C4-2B (cell line): ENCODE measurements around the gene COL8A2.

Source experiments
- H3K27ac ChIP-seq: fragments of 450-650 bp; 2 replicates; pipeline ENCODE4 v1.5.1; 2017
- ZFX ChIP-seq: fragments of 450-650 bp; IDR thresholded peaks from 2 replicates; pipeline ENCODE4 v1.6.1; 2017
- TF ChIP-seq, protein P1 (sequence below): fragments of 450-650 bp; conservative IDR thresholded peaks from 2 replicates; pipeline ENCODE4 v1.5.1; 2017; ENCODE audit warnings: mild to moderate bottlenecking

COL8A2 gene

DNA sequence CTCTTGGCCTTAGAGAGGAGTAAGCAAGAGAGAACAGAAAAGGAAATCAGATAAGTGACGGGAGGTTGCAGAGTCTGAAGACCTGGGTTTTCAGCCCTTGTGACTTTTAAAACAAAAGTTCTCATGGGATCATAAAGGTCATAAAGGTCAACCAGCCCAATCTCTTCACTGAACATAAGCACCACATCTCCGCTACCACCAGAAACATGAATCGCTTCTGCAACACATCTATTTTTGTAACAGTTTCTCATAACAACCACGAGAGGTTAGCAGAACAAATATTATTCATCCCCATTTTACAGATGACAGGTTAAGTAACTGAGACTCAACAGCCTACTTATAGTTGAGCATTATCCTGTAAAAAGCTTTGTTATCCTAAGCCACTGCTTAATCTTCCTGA is 18.4 kb upstream of the COL8A2 start:
- TF ChIP-seq, protein P1, sequence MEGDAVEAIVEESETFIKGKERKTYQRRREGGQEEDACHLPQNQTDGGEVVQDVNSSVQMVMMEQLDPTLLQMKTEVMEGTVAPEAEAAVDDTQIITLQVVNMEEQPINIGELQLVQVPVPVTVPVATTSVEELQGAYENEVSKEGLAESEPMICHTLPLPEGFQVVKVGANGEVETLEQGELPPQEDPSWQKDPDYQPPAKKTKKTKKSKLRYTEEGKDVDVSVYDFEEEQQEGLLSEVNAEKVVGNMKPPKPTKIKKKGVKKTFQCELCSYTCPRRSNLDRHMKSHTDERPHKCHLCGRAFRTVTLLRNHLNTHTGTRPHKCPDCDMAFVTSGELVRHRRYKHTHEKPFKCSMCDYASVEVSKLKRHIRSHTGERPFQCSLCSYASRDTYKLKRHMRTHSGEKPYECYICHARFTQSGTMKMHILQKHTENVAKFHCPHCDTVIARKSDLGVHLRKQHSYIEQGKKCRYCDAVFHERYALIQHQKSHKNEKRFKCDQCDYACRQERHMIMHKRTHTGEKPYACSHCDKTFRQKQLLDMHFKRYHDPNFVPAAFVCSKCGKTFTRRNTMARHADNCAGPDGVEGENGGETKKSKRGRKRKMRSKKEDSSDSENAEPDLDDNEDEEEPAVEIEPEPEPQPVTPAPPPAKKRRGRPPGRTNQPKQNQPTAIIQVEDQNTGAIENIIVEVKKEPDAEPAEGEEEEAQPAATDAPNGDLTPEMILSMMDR: no peak
- TF ChIP-seq ZFX: no peak
- H3K27ac ChIP-seq: no peak overlapping the region

DNA sequence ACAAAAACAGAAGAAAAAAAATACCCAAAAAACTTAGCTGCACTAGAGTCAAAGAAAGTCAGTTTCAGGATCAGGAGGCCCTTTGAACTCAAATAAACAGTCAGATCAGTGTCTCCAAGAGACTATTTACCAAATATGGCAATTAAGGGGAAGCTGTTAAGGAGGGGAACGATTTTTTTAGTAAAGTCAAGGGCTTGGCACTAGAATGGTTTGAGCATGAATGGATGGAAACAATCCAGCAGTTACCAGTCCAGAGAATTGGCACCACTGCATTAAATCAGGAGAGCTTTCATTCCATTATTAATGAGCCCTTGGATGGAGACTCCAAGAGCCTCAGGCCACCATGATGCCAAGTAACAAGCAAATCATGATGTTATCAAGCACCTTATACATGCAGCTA is 17.1 kb upstream of the COL8A2 start:
- no peak overlapping the region for H3K27ac ChIP-seq

DNA sequence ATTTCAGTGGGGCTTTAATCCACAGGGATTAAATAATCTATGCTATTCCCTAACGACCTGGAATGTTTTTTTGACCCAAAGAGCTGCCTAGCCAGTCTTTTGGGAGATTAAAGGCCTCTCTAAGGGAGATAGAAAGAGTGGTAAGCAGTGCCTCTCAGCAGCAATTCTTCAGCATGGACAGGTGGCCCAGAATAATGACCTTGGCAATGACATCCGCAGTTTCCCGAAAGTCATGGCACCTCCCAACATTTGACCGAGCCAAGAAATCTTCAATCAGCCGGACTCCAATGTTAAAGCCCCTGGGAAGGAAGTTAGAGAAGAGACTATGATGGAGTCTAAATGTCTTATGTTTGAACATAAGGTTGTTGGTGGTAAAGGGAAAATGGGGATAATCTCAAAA is 14.5 kb upstream of the COL8A2 start:
- no peak overlapping the region for H3K27ac ChIP-seq
- no peak for TF ChIP-seq ZFX
- TF ChIP-seq, protein P1: no peak

More for the DNA sequence above, 17.1 kb upstream of the COL8A2 start:
- no peak for TF ChIP-seq ZFX
- TF ChIP-seq, protein P1: no peak

DNA sequence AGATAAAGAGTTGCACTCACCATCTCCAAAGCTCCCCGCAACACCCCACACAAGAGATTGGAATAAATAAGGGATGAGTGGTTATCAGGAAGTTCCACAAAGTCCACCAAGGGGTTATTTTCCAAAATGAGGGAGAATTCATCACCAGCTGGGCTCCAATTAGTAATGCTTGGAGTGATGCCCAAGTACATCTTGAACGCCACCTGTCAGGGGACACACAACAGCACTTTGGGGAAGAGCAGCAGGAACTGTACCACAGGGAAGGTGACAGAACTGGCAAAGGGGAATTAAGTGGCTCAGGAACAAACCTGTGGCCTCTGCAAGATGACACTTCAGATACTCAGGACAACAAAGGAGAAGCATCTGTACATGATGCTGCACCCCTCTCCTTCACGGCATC is 12.8 kb upstream of the COL8A2 start:
- TF ChIP-seq, protein P1: no peak
- no peak for TF ChIP-seq ZFX
- H3K27ac ChIP-seq: no peak overlapping the region

DNA sequence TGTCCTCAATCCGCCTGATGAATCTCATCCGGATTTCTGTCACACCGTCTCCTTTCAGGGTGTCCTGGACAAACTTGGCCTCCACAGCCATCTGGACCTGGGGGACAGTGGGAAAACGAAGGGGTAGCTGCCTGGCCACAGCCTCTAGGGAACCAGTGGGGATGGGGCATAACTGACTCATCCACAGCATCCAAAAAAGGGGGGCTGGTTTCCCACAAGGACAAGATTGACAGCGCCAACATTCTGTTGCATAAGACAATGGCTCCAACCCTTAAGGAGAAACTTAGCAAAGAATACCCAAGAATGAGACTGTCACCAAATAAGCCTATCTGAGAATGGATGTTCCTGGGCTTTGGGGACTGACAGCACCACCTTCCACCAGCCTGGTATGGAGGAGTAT is 12.2 kb upstream of the COL8A2 start:
- H3K27ac ChIP-seq: no peak overlapping the region
- TF ChIP-seq, protein P1: no peak
- TF ChIP-seq ZFX: no peak

DNA sequence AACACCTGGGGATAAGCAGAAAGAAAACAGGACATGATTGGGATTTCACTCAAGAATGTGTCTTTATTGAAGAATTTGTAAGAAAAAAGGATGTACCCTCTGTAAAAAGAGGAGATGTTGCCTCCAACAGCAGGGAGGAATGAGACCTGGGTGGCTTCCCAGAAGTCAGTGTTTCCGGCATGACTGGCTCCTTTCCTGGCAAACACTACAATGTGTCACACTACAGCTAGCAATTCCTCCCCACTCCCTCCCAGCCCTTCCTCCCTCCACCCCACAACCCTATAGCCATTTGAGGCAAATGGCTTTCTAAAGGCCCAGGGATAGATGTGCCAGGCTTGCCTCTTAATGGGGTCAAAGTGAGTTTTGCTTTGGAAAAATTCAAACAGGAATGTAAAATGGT is 11.5 kb upstream of the COL8A2 start:
- no peak overlapping the region for H3K27ac ChIP-seq
- TF ChIP-seq, protein P1: no peak
- TF ChIP-seq ZFX: no peak

DNA sequence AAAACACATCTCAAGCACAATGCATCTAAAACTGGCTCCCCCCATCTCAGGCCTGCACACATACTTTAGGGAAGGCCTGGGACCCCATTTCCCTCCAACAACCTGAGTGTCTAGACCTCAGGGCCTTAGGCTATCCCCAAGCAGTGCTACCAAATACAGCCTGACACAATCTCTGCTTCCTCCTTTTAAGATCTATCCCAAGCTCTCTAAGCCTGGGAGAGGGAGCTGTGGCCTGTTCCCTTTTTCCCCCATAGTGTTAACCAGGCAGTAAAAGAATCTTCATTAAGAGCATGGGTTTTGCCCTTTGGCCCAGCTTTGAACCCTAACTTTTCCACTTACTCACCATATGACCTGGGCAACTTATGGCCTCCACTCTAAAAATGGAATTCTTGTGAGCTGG is 10.8 kb upstream of the COL8A2 start:
- TF ChIP-seq ZFX: no peak
- TF ChIP-seq, protein P1: no peak

More for the DNA sequence above, 10.8 kb upstream of the COL8A2 start:
- no peak overlapping the region for H3K27ac ChIP-seq
